HG02763 (cell line): ENCODE data around the gene PPP1R9A.
"Not testable (repeated sequence)": the region's sequence is repeated elsewhere in the genome, so short reads cannot be mapped to it uniquely, and the experiment has no call there.

Source experiments
- ATAC-seq: cut with Tn5 transposase; IDR thresholded peaks from one replicate; pipeline ENCODE4 v1.9.1; 2021; ENCODE audit warnings: mild to moderate bottlenecking, moderate library complexity; ENCODE audit not compliant: unreplicated experiment

Gene PPP1R9A

GRCh38 chr7:94972296-94972695 lies 64.9 kb downstream of the PPP1R9A start:
- ATAC-seq, result no peak

GRCh38 chr7:94973844-94974243 lies 66.5 kb downstream of the PPP1R9A start:
- no peak for ATAC-seq

- ATAC-seq, result no peak
These were observed 67.0 kb downstream of the PPP1R9A start for GRCh38 chr7:94974423-94974822.

DNA sequence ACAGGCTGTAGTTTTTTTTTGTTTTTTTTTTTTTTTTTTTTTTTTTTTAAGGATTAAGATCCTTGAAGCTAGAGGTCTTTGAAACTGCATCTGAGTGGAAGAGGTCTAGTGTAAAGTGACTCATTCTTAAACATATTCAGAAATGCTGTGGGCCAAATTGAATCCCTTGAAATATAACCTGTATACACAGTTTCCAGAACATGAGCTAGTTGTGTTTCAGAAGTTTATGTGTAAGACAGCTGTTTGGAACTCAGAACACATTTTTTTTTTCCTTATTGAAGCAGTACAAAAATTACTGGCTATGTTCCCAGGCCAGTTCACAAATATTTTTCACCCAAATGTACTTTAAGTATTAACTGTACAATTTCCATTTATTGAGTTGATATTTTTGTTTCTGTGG lies 67.9 kb downstream of the PPP1R9A start:
- ATAC-seq, result no peak

GRCh38 chr7:94980418-94981142 lies 73.2 kb downstream of the PPP1R9A start:
- ATAC-seq, result no peak

- no peak for ATAC-seq
These were observed 88.5 kb downstream of the PPP1R9A start for GRCh38 chr7:94995921-94996320.

DNA sequence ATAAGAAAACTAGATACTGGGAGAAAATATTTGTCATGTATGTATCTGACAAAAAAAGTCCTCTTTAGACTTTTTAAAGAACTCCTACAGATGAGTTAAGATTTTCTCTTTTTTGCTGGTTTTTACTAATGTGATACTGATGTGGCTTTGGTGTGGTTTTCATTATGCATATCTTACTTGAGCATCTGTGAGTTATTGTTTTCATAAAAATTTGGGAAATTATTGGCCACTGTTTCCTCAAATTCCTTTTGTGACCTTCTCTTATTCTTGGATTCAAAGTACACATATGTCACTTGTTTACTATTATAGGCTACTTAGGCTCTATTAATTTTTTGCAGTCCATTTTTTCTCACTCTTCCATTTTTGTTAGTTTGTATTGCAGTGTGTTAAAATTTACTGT lies 89.0 kb downstream of the PPP1R9A start:
- no peak for ATAC-seq

DNA sequence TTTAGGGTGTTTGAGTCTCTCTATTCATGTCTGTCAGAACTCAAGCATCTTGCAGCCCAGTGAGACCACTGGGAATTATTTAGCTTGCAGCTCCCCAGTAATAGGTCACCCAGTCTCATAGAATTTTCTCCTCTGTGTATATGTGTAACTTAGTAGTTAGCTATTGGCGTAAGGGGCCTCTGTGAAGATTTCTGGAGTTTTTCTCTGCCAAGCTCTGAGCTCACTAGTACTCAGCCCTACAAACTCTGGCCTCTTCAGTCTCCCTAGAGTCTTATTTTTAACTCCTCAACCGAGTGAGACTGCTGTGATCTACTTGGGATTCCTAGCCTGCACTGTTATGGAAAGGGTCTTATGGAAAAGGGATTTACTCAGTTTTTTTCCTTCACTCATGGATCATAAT lies 90.2 kb downstream of the PPP1R9A start:
- ATAC-seq, result no peak

GRCh38 chr7:94998266-94999068 lies 91.1 kb downstream of the PPP1R9A start:
- ATAC-seq, result no peak

DNA sequence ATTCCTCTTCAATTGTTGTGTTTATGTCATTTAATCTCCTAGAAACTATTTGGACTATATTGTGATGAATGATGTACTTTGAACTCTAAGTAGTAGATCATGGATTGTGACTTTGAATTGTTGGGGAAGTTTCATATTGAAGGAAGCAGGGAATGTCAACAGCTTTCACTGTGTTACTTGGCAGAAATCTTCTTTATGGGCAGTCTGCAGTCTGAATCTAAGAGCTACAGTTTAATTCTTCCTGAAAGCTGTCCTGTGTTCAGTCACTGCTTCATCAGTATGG lies 91.6 kb downstream of the PPP1R9A start:
- no peak for ATAC-seq

- not testable (repeated sequence) for ATAC-seq
These were observed 92.2 kb downstream of the PPP1R9A start for GRCh38 chr7:94999601-95000000.

- ATAC-seq, result no peak
These were observed 93.9 kb downstream of the PPP1R9A start for GRCh38 chr7:95001258-95001657.

DNA sequence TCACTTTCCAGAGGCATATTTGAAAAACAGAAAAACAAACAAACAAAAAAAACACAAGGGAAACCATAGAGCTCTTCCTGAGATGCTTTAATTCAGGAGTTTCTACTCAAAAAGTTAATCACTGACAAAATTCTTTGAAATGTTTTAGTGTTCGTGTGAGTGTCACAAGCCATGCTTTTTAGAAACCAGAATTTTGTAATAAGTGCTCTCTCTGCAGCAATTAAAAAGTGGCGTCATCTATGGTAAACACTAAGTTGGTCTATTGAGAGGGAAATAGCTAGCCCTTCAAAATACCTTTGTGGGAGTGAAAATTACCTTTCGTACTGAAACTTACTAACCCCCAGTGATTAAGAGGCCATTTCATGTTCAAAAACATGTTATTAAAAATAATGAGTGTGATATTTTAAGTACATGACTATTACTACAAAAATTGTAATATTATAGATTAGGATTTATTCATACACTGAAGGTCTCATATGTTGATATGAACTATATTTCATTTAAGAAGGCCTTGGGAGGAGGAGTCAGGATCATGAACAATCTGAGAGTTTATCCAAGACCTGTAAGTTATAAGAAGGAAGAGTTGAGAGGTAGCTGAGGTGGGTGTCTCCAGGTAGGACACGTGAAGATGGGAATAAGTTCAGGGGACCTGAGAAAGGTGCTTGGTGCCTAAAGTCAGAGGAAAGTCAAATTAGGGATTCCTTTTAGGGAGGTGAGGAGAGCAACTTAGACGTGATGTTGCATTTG lies 94.6 kb downstream of the PPP1R9A start:
- ATAC-seq, result no peak

DNA sequence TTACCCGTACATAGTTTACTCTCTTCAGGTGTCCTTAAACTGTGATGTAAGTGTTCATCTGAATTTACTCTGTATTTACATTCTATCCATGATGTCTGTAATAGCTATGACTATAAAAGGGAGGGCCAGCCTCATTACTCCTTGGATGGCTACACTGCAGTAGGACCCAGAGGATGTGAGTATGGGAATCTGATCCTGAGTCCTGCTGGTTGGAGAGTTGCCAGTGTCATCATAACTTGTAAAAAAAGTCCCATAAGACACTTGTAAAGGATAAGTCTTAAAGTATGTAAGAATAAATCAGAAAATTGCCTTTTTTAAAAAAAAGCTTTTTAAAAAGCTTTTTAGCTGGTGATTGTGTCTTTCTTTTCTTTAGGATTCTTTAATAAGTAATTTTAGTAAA lies 95.4 kb downstream of the PPP1R9A start:
- no peak for ATAC-seq

DNA sequence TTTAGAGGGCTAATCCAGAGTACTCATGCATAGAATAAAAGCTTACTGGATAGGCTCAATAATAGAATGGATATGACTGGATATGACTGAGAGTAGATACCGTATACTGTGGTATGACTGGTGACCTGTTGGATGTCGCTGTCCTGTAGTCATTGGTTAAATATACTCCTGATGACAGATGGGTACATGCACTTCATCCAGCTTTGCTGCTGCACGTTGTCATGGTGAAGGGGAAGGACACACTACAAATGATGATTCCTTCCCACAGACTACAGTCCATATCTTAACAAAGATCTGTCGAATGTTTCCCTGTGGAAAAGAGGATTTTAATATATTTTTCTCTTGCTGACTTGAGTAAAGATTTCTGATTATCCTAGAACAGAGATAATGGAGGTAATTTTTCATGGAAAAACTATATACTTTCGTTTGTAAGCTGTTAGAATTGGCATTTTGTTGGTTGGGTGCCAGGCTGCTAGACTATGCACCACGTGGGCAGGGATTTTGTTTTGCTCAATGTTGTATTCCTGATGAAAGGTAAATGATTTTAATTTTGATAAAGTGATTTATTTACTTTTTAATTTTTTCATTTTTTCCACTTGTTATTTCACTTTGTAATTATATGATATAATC lies 97.3 kb downstream of the PPP1R9A start:
- no peak for ATAC-seq

GRCh38 chr7:95006010-95006409 lies 98.6 kb downstream of the PPP1R9A start:
- no peak for ATAC-seq

DNA sequence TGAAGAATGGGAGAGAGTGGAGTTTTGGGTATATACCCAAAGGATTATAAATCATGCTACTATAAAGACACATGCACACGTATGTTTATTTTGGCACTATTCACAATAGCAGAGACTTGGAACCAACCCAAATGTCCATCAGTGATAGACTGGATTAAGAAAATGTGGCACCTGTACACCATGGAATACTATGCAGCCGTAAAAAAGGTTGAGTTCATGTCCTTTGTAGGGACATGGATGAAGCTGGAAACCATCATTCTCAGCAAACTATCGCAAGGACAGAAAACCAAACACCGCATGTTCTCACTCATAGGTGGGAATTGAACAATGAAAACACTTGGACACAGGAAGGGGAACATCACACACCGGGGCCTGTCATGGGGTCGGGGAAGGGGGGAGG lies 101.4 kb downstream of the PPP1R9A start:
- ATAC-seq, result not testable (repeated sequence)

- ATAC-seq, result no peak
These were observed 103.9 kb downstream of the PPP1R9A start for GRCh38 chr7:95011146-95011928.

- ATAC-seq, result no peak
These were observed 104.6 kb downstream of the PPP1R9A start for GRCh38 chr7:95011995-95012394.

- no peak for ATAC-seq
These were observed 110.6 kb downstream of the PPP1R9A start for GRCh38 chr7:95018021-95018420.

DNA sequence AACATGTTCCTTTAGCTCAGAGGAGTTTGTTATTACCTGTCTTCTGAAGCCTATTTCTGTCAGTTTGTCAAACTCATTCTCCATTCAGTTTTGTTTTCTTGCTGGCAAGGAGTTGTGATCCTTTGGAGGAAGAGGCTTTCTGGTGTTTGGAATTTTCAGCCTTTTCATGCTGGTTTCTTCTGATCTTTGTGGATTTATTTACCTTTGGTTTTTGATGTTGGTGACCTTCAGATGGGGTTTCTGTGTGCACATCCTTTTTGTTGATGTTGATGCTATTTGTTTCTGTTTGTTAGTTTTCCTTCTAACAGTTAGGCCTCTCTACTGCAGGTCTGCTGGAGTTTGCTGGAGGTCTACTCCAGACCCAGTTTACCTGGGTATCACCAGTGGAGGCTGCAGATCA lies 118.6 kb downstream of the PPP1R9A start:
- no peak for ATAC-seq
